ENCODE measurements around the gene C19orf38.

GRCh38 chr19:10870955-10871603, 22.9 kb downstream of the C19orf38 start, which contains the start of gene CARM1:
- TF ChIP-seq CTCF (conservative IDR thresholded peaks at IDR 0.05; ENCODE audit: low read length) (peak; percentile 32; the same call in 1 of the 2 replicates), EZH2phosphoT487 (IDR thresholded peaks at IDR 0.05; ENCODE audit: borderline replicate concordance) (no peak)

All from Loucy (cell line).